Measurements from ENCODE around the gene RGL3.
A peak's percentile ranks its signal among the peaks of the same experiment; 100 is the strongest.
"Not testable (repeated sequence)": the region's sequence is repeated elsewhere in the genome, so short reads cannot be mapped to it uniquely, and the experiment has no call there.

Gene RGL3

DNA sequence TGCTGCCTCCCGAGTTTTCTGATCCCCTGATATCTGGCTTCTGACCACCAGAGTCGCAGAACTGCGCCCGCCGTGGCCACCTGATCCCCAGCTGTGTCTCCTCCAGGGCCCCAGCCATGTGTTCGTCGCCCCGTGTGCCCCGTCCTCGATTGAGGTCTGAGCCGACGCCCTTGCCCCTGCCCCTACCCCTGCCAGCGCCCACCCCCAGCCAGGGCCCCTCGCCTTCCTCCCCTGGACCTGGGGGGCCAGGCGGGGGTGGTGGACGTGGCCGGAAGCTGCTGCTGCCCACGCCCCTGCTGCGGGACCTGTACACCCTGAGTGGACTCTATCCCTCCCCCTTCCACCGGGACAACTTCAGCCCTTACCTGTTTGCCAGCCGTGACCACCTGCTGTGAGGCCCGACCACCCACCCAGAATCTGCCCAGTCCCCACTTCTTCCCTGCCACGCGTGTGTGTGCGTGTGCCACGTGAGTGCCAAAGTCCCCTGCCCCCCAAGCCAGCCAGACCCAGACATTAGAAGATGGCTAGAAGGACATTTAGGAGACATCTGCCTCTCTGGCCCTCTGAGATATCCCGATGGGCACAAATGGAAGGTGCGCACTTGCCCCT, 54.7 kb downstream of the RGL3 start:
- no peak for DNase-seq (ENCODE audit: extremely low read depth in 1 of 2, low read depth in 1 of 2)

DNA sequence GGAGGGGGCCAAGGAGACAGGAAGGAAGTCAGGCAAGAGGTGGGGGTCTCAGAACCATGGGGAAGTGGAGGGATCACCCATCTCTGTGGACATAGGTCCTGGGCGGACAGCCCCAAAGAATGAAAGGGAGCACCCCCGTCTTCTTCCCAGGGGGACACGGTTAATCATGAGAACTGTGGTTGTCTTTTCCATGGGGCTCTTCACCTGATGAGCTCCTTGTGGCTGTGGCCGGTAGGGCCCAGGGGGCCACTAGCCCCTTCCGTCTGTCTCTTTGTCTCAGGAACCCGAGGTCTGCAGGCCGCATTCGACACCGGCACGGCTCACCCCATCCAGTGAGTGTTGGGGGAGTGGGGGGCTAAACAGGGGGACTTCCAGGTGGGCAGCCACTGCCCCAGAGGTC, 55.2 kb downstream of the RGL3 start:
- no peak for DNase-seq (ENCODE audit: extremely low read depth in 1 of 2, low read depth in 1 of 2)

DNA sequence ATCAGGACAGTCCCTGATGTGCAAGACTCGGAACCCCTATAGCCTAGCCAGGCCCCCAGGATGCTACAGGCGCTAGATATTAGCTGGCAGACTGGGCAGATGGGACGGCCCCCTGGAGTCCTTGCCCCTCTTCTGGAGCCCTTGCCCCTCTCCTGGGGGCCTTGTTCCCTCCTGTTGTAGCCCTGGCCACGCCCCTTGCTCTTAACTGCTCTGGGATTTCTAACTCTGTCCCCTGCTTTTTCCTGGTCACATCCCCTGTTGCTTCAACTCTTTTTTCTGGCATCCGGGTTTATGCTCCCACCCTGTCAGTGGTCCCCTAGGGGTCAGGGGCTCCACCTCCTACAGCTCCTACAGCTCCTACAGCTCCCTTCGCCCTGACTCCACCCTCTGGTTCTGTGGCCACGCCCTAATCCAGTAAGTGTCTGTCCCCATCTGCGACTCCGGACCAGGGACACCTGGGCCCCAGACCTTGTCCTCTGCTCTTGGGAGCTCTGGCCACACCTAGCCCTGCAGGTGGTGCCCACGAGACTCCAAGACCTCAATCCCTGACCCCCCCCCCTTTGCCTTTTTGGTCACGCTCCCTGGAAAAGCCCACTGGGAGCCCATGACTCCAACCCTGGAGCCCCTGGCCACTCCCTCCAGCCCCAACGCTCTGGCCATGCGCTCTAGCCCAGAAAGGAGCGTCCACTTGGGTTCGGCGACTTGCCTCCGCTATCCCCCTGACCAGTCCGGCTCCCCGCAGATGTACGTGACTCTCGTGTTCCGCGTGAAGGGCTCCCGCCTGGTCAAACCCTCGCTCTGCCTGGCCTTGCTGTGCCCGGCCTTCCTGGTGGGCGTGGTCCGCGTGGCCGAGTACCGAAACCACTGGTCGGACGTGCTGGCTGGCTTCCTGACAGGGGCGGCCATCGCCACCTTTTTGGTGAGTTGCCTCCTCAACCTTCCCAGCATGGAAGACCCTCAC, 57.1 kb downstream of the RGL3 start:
- no peak for DNase-seq (ENCODE audit: extremely low read depth in 1 of 2, low read depth in 1 of 2)

DNA sequence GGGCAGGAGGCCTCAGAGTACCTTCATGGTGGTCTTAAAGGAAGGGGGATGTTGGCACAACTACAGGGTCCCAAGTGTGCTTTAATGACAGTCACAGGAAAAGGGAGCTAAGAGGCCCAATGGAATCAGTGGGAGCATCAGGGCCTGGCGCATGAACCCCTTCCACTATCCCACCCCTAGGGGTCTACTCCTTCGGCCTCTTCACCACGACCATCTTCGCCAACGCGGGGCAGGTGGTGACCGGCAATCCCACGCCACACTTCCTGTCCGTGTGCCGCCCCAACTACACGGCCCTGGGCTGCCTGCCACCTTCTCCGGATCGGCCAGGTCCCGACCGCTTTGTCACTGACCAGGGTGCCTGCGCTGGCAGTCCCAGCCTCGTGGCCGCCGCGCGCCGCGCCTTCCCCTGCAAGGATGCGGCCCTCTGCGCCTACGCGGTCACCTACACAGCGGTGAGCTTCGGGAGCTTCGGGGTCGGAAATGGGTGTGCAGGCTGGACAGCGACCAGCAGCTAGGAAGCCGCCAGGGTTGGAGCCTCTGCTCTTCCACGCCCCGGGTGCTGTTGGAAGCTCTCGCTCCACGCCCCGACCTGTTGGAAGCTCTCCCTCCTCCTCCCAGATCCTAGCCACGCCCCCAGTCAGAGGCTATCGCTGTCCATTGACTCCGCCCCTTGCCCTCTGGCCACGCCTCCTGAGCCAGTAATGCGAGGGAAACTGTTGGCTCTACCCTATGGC, 57.9 kb downstream of the RGL3 start:
- DNase-seq (ENCODE audit: extremely low read depth in 1 of 2, low read depth in 1 of 2): no peak

DNA sequence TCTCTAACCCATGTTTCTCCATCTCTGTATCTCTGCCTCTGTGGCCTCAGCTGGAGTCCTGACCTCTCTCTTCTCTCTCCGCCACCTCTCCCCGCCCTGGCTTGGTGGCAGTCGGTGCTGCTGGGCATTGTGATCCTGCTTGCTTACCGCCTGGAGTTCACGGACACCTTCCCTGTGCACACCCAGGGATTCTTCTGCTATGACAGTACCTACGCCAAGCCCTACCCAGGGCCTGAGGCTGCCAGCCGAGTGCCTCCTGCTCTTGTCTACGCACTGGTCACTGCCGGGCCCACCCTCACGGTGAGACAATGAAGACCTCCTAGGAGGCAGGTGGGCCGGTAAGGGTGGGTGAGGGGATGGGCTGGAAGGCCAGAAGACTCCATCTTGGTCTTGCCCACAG, 59.7 kb downstream of the RGL3 start:
- no peak for DNase-seq (ENCODE audit: extremely low read depth in 1 of 2, low read depth in 1 of 2)

DNA sequence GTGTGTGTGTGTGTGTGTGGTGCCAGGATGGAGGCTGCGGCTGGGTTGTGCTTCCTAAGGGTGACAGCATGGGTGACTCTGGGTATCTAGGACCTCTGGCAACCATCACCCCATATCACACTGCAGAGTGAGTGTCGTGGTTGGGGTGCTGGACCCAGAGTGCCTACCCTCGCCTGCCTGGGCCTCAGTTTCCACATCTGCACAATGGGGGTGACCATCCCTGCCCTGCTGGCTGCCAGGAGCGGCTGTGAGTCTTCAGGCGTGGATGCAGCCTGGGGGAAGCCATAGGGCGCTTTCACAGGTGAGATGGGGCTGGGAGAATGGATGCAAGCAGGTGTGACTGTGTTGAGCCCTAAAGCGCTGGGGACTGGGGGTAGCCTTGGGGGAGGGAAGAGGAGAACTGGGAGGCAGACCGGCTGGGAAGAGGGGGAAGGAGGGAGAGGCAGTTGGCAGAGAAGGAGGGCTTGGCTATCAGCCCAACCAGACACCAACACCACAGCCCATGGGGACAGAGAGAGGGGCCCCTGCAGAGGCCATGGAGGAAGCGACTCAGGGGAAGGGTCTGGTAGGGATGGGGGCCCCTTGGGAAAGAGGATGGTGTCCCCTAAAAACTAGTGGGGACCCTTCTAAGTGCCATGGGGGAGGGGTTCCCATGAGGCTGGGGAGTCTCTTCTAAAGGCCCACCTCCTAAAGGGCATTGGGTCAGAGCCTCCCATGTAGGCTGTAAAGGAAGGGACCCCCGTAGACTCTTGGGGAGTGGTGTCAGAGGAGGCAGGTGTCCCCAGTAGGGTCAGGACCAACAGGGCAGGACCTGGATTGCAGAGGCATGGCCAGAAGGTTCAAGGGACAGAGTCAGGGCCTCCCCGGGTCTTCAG, 62.2 kb downstream of the RGL3 start:
- DNase-seq (ENCODE audit: extremely low read depth in 1 of 2, low read depth in 1 of 2): no peak

DNA sequence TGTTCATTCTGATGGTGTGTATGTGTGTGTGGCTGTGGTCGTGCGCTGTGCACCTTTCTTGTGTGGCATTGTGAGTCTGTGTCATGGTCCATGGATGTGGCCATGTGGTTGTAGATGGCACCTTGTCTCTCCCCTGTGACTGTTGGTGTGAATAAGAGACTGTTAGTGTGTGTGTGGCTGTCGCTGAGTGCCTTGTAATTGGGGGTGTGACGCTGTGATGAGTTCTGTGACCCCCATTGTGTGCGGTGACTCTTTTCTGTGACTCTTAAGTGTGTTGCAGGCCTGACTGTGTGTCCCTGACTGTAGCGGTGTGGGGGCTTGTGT, 63.1 kb downstream of the RGL3 start:
- no peak for DNase-seq (ENCODE audit: extremely low read depth in 1 of 2, low read depth in 1 of 2)

DNA sequence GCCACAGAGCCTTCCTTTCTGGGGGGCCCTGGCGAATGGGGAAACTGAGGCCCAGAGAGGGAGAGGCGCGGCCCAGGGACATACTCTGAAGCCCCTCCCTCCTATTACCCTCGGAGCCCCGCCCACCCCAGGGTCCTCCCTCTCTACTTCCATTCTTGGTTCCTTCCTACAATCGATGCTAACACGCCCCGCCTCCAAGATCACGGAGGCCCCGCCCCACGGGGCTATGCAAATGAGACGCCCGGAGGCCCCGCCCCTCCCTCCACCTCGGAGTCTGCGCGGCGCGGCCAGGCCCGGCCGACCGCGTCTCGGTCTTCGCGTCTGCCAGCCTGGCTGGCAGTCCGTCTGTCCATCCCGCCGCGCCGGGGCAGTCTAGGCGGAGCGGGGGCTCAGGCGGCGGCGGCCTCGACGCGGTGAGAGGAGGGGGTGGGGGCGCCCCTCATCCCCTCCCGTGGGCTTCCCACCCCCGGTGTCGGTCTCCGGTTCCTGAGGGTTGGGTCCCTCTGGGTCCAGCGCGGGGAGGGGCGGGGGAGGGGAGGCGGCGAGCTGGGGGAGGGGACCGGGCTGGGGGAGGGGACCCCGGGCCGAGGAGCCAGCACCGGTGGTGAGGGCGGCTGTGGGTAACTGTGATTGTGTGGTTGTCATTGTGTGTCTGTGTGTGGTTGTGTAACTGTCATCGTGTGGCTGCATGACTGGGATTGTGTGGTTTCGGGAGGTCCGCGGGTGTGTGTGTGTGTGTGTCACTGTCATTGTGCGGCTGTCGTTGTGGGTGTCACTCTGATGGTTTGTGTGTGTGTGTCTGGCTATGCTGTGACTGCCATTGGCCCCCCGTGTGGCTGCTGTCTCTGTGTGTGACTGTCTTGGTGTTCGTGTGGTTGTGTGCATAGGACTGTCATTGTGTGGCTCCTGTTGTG, 63.7 kb downstream of the RGL3 start, which contains the start of gene PLPPR2:
Gene PLPPR2, plus strand, starts transcription at position 273 of the 914 bp plus-strand sequence. CDS start 2,242 bp downstream, outside the sequence.
- DNase-seq (ENCODE audit: extremely low read depth in 1 of 2, low read depth in 1 of 2): peak; percentile 59 to 77

DNA sequence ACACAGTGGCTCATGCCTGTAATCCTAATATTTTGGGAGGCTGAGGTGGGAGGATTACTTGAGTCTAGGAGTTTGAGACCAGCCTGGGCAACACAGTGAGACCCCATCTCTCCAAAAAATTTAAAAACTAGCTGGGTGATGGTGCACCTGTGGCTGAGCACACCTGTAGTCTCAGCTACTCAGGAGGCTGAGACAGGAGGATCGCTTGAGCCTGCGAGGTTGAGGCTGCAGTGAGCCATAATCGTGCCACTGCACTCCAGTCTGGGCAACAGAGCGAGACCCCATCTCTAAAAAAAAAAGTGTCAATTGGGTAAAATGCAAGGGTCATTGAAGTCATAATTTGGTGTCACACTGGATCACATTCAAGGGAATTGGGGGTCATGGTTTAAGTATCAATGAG, 65.0 kb downstream of the RGL3 start:
- DNase-seq (ENCODE audit: extremely low read depth in 1 of 2, low read depth in 1 of 2): not testable (repeated sequence)

DNA sequence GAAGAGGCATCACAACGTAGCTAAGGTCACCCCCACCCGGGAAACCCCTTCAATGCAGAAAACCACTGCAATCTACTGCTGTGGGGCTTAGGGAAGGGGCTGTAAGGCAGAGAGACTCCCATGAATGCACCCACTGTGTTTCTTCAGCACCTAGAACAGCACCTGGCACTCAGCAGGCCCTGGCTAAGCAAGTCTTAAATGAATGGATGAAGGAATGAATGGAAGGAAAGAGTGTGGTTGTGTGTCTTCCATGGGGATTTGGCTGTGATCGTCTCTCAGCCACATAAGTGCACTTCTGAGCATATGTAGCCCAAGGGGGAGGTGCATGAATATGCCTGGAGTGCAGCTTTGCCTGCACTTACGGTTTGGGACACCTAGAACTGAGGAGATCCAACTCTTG, 69.9 kb downstream of the RGL3 start:
- DNase-seq (ENCODE audit: extremely low read depth in 1 of 2, low read depth in 1 of 2): no peak

DNA sequence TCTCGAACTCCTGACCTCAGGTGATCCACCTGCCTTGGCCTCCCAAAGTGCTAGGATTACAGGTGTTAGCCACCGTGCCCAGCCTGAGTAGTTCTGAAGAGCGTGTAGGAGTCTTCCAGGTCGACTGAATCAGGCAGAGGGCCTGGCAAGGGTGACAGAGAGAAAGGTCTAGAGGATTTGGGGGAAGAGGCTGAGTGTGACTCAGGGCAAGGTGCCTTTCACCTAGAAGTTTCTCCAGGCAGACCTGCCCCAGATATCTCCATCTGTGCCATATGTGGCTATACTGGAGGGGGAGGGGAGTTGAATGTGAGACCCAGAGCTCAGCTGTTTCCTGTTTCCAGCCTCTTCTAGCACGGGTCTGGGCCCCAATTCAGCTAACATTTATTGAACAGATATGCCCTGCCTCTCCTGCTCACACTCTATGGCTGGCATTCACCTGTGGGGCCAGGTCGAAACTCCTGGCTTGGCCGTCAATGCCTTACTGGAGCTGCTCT, 71.5 kb downstream of the RGL3 start:
- no peak for DNase-seq (ENCODE audit: extremely low read depth in 1 of 2, low read depth in 1 of 2)

DNA sequence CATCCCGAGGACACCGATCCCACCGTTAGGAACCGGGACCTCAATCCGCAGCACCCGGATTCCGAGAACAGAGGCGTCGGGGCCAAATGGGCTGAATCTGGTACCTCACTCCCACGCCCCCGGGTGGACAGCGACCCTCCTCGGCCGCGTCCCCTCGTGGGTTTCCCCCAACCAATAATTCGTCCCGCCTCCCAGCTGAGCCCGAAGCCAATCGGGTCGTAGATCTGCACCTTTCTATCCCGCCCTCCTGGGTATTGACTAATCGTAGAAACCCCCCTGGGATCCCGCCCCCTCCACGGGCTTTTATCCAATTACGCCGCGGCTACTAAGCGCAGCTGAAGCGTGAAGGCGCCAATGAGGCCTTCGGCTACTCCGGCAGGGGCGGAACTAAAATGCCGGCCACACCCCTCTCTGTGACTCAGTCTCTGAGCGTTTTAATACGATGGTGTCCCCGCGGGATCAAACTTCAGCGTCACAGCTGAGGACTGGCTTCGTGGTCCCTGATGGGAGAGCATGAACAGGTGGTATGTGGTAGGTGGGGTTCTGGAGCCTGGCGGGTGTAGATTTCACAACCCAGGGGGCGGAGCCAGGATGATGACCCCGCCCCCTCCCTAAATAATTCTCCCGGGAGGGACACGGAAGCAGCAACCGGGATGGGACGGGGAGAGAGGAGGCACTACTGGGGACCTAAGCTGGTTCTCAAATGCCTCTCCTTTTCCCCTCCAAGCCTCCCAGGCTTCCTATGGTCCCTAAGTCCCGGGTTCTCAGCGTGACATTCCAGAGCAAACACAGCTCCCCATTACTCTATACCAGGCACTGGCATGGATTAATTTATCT, 72.8 kb downstream of the RGL3 start, which contains the start of the genes CCDC159 and TMEM205:
Gene CCDC159, plus strand, starts transcription at position 416 of the 837 bp plus-strand sequence. Its CDS starts 88 bp downstream, at position 504.
Gene TMEM205, minus strand, starts transcription at position 165 of the 837 bp plus-strand sequence. CDS start 649 bp downstream, outside the sequence.
- peak; percentile 93 to 98 for DNase-seq (ENCODE audit: extremely low read depth in 1 of 2, low read depth in 1 of 2)

DNA sequence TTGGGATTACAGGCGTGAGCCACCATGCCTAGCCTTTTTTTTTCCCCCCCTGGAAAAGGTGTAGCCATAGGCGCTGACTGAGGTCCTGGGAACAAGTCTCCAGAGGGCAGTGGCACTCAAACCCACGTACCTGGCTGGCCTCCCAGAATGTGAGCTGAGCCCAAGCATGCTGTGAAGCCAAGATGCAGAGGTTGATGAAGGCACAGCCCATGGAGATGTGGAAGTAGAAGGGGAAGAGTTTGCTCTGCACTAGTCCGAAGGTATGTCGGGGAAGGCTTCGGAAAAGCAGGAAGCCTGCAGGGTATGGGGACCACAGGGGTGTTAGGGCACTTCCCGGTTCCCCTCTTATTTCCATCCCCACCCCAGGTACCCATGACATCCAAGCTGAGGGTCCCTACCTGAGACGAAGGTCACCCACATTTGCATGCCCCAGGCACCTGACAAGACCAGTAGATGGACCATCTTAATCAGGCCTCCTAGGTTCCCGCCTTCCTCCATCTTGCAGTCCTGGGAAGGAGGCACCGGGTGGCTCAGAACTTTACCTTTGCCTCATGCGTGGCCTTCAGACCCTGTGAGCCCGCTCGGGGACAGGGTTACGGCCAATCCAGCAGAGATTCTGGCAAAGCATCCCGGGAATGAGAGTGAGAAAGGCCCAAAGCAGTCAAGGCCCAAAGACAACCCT, 73.9 kb downstream of the RGL3 start:
- no peak for DNase-seq (ENCODE audit: extremely low read depth in 1 of 2, low read depth in 1 of 2)

Measured in stimulated activated CD8-positive, alpha-beta memory T cell treated with anti-CD3 and anti-CD28 coated beads, Interleukin-7, amount 100 ng/mL, for 48 hours (primary cell).